Activated T-cell treated with anti-CD3 and anti-CD28 coated beads, Interleukin-2, amount 50 U/mL, for 1 hour (primary cell): ENCODE data around the gene NBEA.

ENCODE experiments used
- DNase-seq: peaks from one replicate; pipeline ENCODE4 v3.0.0-alpha.2; 2020

The NBEA gene

DNA sequence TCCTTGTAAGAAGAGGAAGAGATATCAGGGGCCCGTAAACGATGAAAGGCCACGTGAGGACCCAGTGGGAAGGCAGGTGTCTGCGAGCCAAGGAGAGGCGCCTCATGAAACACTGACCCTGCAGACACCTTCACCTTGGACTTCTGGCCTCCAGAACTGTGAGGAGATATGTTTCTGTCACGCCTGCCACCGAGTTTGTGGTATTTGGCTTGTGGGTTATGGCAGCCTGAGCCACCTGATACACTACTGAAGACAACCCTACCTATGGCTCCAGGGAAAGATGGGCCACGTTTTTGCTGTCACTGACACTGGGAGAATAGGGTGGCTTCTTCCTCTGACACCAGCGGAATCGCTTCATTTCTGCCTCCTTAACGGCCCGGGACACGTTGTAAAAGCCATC lies 752.0 kb downstream of the NBEA start:
- DNase-seq, result no peak

DNA sequence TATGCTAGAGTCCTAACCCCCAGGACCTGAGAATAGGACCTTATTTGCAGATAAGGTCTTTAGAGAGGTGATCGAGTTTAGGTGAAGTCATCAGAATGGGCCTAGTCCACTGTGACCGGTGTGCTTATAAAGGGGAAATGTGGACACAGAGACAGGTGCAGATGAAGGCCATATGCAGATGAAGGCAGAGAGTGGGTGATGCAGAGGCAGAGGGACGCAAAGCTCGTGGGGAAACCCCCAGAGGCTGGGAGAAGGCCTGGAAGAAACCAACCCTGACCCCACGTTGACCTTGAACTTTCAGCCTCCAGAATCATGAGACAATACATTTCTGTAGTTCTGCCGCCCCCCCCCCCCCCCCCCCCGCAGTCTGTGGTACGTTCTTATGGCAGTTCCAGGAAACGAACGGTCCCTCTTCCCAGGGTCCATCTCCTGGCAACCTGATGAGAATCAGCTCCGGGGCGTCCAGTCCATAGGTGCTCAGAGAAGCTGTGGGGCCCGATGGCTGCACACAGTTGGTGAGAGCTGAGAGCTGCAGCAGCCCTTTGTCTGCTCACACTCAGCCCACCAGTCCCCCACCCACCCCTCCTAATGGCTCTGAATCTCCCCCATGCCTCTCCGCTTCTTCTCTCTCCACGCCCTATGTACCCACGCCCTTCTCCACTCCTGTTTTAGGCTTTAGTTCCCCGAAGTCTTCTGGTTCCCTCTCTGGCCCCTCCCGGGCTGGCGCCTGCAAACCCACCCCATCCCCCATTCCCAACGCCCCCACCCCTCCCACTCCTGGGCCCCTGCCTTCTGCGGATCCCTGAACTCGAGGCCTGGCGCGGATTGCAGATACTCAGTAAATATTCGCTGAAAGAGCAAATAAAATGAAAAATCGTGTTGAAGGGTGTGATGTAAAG lies 752.7 kb downstream of the NBEA start:
- DNase-seq, result no peak

DNA sequence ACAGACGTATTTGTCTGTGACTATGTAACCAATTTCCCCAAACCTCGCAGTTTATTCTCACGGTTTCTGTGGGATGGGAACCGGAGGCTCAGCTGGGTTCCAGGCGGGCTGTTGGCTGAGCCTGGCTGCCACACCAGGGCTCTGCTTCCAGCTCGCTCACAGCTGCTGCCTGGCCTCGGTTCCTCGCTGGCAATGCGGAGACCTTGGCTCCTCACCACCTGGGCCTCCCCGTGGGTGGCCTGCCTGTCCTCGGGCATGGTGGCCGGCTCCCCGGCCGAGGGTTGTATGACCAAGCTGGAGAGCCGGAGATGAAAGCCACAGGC lies 753.3 kb downstream of the NBEA start:
- no peak for DNase-seq

DNA sequence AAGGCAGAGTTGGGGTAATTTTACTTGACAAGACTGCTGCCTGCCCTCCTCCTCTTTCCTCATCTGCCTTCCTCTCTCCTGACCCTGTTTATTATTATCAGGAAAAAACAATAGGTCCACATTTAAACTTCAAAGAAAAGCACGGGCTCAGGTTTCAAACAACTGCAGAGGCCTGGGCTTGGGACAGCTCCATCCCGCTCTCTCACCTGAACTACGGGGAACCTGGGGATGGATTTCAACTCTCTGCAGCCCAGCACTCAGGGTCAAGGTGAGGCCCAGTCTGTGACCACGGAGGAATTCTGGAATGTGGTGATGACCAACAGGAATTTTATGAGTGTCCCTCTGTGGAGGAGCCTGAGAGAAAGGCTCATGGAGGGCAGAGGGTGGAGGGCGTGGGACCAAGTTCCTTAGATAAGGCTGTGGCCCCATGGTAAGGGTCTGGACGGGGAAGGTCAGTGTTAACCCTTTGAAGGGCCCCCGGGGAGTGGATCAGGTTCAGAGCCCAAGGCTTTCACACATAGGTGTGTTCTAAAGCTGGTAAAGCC lies 755.2 kb downstream of the NBEA start:
- no peak for DNase-seq

DNA sequence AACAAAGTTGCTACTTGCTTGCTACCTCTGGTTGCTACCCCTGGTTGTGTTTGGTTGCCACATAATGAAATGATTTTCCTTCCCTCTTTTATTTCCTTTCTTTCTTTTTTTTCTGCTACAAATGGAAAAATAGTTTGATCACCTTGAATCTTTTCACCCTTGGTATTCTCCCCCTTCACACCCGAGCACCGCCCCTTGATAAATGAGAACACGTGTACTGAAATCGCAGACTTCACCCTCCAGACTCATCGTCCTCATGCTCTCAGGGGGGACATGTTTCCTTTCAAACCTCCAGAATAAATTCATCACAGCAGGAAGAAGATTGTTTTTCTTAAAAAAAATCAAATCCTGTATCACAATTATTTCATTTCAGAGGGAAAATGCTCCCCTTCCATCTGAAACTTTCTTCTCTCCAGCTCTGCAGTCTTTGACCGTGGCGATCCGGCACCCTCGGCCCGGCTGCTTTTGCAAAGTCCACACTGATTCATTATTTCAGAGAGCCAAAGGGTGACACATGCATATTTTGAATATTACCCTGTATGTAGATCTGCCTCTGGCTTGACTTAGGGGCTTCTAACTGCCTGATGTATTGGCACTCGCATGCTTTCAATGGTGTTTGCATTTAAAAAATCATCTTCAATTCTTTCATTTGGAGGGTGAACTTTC lies 757.0 kb downstream of the NBEA start:
- DNase-seq, result no peak

DNA sequence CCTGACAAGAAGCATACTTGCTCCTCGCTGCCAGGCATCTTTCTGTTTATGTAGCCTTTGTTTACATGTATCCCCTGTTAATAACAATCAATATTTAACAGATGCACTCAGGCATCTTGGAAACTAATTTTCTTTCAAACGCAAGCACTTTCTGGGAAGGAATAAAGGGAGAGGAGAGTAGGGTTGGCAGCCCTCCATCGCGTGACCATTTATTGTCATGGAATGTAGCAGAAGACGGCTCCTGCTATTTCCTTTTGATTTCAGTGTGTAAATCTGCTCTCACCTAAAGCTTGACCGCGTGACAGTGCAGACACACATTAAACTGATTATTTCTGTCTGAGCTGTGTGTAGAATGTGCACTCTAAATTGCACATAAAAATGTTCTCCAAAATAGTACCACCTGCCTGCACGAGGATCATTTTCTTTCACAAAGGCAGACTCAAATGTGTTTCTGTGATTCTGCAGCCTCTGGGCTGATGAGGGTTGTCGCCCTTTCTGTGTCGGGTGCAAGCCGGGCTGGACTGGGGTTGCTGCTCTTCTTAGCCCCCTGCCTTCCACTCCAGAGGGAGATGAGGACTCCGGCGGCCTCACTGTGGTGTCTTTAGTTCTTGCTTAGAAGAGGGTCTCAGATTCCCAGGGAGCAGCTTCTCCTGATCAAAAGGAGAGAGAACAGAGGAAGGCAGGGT lies 757.9 kb downstream of the NBEA start:
- DNase-seq, result no peak

DNA sequence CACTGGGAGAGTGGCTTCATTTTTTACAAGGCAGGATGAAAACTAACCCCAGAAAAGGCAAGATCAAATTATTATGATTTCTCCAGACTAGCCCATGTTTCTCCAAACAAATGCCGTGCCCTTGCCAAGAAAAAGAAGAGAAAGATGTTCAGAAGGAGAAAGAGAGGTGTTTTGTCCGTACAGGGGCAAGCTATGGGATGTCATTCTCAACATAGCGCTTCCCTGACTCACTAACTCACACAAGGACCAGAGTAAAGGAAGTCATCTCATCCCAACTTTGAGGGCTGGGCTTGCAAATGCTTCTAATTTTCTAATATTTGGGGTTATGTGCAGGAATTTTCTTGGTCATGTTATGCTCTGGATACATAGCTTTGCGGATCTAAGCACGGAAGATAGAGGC lies 758.6 kb downstream of the NBEA start:
- DNase-seq, result no peak

DNA sequence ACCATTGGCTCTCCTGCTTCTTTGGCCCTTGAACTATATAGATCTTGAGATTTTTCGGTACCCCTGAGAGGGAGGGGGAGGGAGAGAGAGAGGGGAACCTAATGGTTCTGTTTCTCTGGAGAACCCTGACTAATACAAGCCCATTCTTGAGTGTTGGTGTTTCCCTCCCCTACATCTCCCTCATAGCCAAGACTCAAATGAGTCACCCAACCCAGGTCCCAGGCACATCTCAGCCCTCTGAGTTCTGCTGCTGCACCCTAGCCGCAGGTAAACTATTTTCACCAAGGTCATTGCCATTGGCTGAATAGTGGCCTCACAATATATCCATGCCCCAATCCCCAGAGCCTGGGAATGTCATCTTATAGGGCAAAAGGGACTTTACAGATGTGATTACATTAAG lies 760.2 kb downstream of the NBEA start:
- DNase-seq, result no peak

DNA sequence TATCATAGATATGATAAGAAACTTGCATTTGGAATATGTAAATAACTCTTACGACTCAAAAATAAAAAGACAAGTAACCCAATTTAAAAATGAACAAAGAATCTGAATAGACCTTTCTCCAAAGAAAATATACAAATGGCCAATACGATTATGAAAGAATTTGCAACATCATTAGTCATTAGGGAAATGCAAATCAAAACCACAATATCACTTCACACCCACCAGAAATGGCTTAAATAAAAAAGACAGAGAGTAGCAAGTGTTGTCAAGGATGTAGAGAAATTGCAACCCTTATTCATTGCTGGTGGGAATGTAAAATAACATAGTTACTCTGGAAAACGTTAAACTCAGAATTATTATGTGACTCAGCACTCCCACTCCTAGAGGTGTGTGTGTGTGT lies 761.0 kb downstream of the NBEA start:
- DNase-seq, result no peak

DNA sequence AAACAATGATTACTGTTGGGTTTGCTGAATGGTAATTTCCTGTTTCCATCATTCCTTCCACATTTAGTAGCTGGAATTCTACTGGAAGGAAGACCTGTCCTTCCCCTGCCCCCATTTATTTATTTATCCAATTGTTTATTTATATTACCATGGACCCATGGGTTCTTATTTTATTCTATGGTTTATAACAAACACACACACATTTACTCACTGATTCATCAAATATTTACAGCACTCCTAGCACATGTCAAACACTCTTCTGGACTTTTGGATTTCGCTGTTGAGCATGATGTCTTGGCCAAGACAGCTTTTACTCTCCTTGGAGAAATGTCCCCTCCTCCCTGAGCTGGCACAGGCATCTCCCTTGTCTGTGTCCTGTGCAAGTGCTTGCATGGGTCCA lies 762.3 kb downstream of the NBEA start:
- no peak for DNase-seq

DNA sequence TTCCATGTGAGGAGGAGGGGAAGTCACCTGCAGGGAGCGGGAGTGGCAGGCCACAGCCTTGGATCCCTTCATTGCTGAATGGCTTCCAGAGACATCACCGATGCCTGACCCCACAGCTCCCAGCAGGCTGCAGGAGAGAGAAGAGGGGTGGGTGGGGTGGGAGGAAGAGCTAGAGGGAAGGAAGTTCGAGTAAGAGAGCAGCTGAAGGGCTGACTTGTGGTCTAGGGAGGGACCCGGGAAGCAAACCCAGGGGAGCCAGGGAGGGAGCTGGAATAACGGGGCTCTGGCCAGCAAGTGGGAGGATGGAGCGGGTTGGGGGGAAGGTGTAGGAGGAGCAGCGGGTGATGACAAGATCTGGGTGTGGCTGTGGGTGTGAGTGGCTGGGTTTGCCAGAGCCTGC lies 764.2 kb downstream of the NBEA start:
- no peak for DNase-seq

DNA sequence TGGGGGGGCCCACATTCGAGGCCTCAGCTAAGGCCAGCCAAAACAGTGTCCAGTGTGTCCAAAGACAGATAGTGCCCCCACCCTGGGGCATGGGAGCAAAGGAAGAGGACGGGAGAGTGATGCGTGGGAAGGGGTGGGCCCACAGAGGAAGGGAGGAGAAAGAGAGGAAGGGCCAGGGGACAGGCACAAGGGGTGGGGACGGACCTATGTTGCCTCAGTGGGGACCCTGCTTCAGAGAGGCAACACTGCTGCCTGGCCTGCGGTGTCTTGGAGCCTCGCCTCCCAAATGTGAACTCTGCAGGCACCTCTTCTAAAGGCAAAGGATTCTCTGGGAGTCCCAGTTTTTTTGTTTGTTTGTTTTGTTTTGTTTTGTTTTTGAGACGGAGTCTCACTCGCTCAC lies 764.7 kb downstream of the NBEA start:
- no peak for DNase-seq

DNA sequence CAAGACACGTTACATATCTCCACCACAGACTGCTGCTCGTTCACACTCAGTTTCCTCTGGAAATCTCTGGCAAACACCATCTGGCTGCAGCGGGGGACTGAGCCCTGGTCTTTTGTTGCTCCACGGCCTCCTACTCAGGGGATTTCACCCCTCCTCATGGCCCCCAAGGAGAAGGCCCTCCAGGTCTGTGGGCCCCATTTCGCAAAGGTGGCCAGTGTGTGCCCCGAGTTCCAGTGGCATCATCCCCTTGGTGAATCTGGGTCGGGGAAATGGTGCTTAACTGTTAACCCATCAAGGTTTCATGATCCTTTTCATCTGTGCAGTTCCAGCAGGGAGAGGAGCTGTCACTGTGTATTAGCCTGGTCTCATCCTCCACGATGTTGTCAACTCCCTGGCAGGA lies 769.8 kb downstream of the NBEA start:
- DNase-seq, result no peak

DNA sequence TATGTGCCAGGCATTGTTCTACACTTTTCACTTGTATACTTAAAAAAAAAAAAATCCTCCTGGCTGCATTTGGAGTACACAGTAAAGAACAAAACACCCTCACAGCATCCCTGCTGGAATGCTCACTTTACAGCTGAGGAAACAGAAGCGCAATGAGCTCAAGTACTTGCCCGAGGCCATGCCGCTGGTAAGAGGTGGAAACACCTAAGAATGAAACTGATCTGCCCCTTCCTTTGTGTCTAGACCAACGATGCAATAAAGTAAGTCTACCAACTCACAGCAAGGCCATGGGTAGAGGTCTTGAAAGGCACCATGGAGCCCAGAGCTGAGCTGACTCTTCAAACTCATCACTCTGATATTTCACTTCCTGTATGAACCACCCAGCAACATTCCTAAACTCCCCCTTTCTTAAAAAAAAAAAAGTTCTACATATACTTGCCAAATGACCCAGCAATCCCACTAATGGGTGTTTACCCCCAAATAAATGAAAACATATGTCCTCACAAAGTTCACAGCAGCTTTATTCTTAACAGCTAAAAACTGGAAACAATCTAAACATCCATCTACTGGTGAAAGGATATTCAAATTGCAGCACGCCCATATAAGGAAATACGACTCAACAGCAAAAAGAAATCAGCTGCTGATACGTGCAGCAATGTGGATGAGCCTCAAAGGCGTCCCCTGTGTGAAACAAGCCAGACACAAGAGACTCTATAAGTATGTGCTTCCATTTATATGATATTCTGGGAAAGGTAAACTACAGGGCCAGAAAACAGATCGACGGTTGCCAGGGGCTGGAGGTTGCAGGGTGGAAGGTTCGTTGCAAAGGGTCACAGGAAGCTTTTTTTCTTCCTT lies 771.1 kb downstream of the NBEA start:
- no peak for DNase-seq

DNA sequence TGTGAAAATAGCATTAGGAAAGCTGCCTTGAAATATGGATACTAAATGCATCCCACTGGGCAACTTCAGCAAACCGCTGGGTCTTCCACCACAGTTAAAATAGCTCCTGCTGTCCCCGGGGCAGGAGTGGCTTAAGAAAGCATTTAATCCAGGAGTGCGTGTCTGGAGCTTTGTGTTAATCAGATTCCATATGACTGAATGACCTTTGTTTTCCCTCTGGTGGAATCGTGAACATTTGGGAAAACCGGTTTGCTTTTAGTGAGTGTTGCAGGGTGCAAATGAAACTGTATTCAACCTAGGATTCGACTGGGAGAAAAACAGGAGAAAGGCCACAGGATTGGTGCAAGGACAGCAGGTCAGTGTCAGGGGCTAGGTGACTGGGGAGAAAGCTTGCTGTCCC lies 772.1 kb downstream of the NBEA start:
- no peak for DNase-seq

DNA sequence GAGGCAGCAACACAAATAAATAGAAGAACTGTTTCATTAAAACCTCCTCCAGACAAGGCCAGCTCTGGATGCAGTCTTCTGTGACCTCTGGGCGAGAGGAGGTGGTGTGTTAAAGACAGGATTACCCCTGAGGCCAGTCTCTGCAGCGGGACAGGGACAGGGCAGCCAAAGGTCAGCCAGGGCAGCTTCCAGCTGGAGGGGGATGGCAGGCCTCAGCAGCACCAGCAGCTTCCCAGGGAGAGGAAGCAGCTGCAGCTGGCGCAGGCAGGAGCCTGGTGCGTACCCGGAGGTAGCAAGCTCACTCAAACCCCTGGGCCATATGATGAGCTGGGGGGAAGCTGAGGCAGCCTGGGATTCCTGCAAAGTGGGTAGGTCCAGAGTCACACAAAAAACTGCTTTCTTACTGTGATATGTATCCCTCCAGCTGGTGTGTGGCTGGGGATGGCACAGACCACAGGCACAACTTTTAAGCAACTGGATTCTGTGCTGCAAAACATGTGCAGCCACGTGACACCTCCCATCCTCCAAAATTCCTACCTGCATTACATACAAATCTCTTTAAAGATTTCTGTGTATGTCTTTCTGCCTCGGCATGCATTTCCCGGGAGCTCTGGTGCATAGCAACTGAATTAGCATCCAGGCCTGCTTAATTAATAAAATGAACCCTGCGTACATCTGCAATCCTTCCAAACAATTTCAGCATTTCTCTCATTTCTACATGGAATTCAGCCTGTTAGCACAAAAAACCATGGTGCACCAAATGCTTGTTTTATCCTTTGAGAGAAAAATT lies 772.7 kb downstream of the NBEA start:
- no peak for DNase-seq

DNA sequence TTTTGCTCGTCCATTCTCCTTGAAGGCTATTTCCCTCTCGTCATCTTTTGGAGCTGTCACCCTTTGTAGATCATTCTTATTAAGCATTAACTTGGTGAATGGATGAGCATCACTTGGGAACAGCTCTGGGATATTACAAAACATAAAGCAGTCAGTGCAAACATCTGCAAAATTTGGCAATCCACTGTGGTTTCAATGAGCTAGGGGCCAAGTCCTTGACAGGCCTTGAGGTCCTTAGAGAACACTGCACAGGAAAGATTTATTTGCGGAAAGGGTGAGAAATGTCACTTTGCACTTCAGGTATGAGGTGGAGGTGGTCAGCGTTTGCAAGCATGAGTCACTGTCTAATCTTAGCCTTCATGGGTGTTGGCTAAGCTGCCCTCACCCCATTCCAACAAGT lies 774.1 kb downstream of the NBEA start:
- DNase-seq, result no peak

DNA sequence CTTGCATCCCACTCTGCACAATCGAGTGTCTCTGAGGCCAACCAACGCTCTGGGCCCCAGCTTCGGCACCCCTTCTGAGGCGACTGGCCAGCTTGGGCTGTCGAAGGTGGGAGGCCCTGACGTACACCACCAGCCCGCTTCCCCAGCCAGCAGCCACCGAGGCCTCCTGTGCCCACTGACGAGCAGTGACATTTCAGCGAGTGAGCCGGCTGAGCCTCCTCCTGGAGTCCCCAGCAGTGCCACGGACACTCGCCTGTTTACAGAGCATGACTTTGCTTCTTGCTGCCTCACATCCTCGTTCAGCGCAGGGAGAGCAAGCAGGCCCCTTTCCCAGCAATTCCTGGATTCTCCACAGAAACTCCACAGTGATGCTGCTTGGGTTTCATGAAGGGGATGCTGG lies 774.7 kb downstream of the NBEA start:
- no peak for DNase-seq

DNA sequence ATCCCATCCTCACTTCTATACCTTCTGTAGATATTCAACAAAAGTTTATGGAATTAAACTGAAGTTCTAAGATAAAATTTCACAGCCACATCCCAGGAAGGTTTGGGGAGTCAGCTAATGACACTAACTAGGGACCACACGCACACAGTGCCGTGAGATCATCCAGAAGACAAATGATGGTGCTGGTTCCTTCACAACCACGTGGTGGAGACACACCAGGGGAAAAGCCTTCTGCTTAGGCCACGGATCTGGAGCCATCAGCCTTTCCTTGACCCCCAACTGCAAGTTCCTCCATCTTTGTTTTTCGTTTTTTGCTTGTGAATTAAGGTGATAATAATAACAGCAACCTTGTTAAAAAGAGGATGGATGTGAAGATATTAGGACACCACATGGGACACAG lies 776.0 kb downstream of the NBEA start:
- DNase-seq, result no peak

DNA sequence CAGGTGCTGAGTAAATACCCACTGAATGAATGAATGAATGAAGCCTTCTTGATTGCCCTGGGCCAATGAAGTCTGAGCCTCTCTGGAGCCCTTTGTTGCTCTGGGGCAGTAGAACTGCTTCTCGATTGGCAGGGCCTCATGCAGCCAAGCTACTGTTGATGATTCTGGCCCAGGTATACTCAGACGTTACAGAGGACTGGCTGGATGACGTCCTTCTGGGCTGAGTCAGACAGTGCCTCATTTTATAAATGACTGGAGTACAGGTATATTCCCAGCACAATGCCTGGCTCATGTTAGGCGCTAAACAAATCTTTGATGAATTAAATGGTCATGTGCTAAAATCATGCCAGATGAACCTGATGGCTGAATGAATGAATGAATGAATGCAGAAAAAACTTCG lies 778.2 kb downstream of the NBEA start:
- DNase-seq, result no peak

DNA sequence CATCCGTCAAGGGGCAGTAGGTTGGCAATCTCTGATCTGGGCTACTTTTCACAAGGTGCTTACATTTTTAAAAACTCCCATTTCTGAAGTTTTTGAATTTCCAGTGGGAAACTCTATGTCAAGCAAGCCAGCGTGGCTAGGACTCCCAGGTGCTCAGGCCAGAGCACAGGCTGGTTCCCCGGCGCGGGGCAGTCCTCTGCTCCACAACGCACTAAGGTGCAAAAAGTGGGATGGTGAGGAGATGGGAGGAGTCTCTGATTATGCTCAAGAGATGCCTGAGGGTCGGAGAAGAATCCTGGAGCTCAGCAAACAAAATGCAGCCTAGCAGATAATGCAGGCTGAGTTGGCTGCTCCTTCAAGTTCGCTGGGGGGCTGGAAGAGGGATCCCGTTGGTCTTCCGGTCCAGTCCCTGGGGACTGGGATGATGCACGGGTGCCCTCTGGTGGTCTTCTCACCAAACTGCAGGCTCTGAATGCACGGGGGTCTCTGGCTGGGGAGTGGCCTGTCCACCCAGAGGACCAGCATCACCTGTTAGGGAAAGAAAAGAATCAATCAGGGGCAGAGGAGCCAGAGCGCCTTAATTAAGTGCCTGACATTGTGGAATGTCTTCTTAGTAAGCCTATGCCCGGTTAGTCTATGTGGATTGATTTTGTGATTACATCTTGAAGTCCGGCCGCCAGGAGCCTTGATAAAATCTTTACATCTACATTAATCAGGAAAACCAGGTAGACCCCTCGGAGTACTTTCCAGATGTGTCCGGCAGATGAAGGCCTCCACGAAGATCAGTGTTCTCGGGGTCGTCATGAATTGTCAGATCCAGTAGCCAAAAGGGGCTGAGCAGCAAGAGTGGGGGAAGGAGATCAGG lies 778.9 kb downstream of the NBEA start:
- DNase-seq, result peak; percentile 19
